Measurements from ENCODE around the gene JPT1.
"Not testable (repeated sequence)": the region's sequence is repeated elsewhere in the genome, so short reads cannot be mapped to it uniquely, and the experiment has no call there.

Gene JPT1, protein sequence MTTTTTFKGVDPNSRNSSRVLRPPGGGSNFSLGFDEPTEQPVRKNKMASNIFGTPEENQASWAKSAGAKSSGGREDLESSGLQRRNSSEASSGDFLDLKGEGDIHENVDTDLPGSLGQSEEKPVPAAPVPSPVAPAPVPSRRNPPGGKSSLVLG

DNA sequence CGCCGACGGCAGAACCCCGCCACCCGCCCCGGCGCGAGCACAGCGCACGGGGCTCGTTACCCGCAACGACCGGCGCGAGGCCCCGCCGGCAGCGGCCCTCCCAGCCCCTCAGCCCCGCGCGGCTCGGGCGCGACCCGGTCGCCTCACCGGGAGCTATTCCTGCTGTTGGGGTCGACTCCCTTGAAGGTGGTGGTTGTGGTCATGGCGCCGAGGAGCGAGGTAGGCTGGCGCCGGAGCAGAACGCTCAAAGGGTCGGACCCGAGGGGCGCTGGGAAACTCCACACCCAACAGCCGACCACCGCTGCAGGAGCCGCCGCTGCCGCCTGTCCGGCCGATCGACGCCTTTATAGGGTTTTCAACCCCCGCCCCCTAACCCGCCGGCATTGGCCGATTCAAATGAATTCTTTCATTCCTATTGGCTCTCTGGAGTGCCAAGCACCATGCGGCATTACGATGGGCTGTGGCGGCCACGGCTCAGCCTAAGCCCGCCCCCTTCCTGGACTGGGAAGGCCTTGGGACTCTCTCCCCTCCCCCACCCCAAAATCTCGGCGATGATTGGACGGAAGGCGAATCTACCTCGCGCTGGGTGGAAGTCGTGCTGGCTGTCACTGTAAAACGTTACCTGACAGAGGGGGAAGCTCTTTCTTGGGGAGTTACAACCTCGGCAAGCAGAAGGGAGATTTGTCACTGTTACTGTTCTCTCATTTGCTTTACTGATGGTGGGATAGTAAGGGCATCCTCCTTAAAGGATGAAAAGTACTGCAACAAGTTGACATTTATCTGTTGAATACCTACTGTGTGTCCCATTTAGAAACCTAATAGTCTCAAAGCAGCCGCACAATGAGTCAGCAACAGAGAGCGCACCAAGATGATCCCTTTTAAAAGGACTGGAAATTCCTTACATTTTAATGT, at the start of gene JPT1:
Gene JPT1, minus strand, starts transcription at position 318 of the 912 bp plus-strand sequence. Its CDS starts 115 bp downstream, at position 203.
- DNase-seq = peak; percentile 90

DNA sequence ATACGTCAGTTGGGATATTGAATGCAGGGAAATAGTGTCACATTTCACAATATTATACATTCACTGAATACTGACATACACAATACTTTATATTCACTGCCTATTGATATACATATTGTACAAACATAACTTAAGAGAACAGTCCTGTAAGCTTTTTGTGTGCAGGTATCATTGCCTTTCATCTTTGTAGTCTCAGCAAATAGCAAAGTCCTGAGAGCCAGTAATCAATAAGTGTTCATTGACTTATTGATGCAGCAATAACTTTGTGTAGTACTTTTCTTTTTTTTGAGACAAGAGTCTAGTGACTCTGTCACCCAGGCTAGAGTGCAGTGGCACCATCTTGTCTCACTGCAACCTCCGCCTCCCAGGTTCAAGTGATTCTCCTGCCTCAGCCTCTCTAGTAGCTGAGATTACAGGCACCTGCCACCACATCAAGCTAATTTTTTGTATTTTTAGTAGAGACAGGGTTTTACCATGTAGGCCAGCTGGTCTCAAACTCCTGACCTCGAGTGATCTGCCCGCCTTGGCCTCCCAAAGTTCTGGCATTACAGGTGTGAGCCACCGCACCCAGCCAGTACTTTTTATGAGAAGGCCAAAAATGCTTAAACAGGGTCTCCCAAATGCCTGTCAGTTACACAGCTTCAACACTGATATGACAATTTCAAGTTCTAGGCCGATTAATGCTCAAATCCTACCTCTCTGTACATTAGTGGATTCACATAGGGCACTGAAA, 45.7 kb upstream of the JPT1 start:
- no peak for DNase-seq

DNA sequence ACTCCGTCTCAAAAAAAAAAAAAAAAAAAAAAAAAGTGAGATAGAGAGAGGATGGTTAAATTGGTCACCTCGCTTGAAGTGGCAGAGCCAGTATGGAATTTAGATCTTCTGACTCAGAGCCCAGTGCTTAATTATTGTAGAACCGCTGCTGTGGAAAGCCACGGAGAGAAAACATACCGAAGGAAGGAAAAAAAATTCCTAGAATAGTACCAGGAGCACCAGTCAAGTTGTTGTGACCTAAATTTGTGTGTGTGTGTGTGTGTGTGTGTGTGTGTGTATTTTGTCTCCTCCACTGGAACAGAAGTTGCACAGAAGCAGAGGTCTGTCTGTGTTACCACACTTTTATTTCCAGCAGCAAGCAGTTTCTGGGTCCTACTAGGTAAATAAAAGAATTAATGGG, 40.6 kb upstream of the JPT1 start:
- DNase-seq = no peak

DNA sequence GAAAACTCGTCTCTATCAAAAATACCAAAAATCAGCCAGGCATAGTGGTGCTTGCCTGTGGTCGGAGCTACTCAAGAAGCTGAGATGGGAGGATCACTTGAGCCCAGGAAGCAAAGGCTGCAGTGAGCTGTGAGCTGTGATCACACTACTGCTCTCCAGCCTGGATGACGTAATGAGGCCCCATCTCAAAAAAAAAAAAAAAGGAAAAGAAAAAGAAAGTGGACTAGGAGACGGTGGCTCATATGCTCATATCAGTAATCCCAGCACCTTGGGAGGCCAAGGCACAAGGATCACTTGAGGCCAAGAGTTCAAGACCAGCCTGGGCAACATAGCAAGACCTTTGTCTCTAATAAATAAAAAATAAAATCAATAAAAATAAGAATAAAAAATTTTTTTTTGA, 37.3 kb upstream of the JPT1 start:
- no peak for DNase-seq

DNA sequence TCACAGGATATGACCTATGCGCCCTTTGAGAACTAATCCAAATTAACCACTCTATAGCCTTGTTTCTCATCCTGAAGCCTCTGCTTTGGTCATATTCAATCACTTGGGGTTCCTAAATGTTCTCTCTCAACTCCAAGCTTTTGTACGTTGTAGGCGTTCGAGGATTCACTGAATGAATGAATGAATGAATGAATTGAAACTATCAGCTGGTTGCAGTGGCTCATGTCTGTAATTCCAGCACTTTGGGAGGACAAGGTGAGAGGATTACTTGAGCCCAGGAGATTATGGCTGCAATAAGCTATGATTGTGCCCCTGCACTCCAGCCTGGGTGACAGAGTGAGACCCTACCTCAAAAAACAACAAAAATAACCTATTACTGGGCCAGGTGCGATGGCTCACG, 34.3 kb upstream of the JPT1 start:
- no peak for DNase-seq

DNA sequence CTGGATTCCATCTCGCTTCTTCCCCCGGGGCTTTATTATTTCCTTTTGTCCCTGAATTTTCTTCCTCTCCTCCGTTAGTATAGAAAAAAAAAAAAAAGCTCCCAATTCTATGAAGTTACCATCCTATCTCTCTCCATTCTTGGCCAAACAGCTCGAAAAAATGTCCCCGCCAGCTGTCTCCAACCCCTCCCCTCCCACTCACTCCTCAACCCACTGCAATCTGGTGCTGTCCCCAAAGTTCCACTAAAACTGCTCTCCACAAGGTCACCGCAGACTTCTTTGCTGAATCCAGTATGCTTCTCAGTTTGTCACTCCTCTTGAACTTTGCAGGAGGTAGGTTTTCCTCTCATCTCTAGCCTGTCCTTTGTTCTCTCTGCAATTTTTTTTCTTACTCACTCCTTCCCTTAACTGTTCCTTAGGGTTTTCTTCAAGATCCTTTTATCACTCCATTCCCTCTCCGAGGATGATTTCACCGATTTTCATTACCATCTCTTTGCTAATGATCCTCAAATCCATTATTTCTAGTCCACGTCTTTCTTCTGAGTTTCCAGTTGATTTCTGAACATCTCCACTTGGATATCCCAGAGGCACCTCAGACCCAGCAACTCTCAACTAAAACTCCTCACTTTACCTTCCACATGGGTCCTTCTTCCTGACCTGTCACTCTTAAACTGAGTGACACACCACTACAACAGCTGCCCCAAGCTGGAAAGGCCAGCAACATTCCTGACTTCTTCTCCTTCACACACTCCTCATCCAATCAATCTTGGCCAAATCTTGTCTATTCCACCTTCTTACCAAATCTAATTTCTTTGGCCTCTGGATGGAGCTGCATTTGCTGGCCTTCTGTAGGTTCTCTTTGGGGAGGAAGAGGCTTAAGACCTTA, 29.9 kb upstream of the JPT1 start:
- DNase-seq = no peak

DNA sequence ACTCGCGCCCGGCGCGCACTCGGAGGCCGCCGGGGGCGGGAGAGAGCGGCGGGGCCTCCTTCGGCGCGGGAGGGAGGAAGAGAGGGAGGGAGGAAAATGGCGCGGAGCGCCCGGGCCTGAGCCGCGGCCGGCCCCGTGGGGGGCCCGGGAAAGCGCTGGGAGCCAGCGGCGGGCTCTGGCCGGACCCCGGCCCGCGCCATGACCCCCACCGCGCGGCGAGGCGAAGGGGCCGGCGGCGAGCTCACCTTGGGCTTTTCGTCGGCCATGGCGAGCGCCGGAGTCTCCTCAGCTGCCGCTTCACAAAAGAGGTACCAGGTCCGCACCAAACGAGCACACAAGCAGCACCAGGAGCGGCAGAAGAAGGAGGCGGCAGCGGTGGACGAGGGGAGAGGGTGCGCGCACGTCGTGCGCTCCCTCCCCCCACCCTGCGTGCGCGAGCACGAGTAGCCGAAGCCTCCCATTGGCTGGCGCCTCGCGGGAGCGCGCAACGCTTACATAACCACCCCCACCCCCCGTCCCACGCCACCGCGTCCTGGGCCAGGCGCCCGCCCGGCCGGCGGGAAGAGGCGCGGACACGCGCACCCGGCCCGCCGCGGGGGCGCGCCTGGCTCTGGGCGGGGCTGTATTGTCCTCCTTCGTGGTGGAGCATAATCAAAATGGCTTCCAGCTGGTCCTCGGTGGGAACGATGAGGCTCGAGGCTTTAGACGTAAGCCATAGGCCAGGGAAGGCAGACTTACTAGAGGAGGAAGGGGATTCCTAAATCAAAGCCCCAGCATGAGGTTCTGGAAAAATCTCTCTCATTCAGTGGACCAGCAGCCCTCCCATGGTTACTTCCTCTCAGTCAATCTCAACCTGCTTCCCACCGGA, 28.5 kb upstream of the JPT1 start, which contains the start of gene SUMO2:
Gene SUMO2, minus strand, starts transcription at position 391 of the 868 bp plus-strand sequence. Its CDS starts 125 bp downstream, at position 266.
- peak; percentile 72 for DNase-seq

DNA sequence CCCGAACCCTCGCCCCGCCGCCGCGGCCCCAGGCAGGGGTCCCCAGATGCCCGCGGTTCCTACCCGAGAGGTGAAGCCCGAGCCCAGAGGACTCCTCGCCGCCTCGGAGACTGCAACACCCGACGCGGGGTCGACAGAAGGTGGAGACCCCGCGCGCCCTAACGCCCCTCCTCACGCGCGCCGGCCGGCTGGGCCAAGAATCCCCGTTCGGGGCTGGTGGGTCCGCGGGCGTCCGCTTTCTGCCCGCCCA, 27.9 kb upstream of the JPT1 start:
- DNase-seq = no peak

DNA sequence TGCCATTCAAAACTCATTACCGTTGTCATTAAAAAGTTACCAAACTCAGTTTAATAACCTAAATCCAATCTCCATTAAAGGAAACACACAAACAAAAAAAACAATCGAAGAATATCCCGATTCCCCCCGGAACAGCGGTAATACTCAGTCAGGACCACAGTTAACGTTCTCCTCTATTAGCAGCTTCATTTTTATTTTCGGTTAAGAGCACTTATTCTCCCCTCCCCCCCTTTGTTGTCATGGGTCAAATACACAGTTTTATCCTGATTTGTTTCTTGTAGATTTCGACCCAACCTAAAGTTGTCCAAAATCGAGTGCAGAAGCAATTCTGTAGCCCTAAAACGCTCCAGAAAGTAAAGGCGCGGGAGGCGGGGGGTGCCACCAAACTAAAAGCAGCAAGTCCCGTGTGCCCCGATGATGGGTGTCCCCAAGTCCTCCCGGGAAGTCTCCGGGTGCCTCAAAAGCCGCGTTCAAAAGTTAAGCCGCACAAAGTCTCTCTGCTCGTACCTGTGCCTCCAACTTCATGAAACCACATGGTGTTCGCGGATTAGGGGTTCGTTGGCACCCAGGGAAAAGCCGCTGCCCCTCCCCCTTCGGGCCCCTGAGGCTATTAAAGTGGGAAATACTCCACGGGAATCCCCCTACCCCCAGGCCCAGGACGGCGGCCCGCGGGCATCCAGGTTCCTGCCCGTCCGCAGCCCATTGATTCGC, 27.5 kb upstream of the JPT1 start:
- DNase-seq = no peak

DNA sequence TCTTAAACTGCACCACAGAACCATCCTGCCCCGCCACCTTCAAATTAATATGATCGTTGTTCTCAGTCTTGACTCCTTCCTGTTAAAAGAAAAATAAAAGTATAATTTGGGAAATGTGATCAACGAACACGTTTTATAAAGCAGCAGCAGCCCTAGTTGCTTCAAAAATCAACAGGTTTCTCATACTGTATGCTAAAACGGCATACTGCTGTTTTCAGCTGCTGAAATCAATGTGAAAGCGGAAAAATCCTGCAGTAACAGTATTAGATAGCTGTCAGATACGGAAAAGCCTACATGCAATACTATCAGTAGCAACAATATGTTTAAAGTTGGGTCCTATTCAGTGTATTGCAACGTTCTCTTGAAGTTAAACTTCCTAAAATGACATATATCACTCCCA, 26.8 kb upstream of the JPT1 start:
- no peak for DNase-seq

DNA sequence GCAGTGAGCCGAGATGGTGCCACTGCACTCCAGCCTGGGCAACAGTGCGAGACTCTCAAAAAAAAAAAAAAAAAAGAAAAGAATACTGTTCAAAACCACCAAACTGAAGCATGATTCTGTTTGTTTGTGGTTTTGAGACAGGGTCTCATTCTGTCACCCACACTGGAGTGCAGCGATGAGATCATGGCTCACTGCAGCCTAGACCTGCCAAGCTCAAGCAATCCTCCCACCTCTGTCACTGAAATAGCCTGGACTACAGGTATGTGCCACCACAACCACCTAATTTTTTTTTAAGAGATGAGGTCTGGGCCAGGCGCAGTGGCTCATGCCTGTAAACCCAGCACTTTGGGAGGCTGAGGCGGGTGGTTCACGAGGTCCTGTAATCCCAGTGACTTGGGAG, 24.1 kb upstream of the JPT1 start:
- DNase-seq = no peak

DNA sequence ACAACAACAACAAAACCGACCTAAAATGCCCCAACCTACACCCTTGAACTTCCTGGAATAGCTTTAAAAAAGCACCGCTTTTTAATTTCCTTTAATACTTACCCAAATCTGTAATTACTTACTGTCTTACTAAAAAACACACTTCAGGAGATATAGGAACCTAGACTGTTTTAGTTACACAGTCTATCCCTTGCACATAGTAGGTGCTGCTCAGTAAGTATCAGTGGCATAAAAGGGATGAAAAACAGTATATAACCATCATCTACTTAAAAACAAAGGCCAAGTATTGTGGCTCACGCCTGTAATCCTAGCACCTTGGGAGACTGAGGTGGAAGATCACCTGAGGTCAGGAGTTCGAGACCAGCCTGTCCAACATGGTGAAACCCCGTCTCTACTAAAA, 22.3 kb upstream of the JPT1 start:
- no peak for DNase-seq

DNA sequence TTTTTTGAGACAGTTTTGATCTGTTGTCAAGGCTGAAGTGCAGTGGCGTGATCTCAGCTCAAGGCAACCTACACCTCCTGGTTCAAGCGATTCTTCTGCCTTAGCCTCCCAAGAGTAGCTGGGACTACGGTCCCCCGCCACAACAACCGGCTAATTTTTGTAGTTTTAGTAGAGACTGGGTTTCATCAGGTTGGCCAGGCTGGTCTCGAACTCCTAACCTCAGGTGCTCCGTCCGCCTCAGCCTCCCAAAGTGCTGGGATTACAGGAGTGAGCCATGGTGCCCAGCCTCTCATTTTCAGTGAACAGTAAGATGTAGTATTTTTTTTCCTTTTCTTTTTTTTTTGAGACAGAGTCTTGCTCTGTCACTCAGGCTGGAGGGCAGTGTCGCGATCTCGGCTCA, 20.7 kb upstream of the JPT1 start:
- no peak for DNase-seq

DNA sequence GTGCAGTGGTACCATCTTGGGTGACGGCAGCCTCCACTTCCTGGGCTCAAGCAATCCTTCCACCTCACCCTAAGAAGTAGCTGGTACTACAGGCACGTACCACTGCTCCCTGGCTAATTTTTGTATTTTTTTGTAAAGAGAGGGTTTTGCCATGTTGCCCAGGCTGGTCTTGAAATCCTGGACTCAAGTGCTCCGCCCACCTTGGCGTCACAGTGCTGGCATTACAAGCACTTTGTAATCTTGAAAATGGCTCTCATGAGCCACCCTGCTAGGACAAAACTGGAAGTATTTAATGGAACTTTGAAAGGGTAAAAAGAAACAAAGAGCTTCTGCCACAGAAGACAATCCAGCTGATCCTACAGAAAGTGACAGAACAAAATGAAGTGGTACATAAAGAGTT, 19.2 kb upstream of the JPT1 start:
- DNase-seq = no peak

DNA sequence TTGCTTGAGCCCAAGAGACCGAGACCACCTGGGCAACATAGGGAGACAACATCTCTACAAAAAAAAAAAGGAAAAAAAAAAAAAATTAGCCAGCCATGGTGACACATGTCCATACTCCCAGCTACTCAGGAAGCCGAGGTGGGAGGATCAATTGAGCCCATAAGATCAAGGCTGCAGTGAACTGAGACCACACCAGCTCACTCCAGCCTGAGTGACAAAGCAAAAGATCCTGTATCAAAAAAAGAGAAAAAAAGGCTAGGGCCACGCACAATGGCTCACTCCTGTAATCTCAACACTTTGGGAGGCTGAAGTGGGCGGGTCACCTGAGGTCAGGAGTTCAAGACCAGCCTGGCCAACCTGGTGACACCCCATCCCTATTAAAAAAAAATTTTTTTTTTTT, 14.7 kb upstream of the JPT1 start:
- no peak for DNase-seq

DNA sequence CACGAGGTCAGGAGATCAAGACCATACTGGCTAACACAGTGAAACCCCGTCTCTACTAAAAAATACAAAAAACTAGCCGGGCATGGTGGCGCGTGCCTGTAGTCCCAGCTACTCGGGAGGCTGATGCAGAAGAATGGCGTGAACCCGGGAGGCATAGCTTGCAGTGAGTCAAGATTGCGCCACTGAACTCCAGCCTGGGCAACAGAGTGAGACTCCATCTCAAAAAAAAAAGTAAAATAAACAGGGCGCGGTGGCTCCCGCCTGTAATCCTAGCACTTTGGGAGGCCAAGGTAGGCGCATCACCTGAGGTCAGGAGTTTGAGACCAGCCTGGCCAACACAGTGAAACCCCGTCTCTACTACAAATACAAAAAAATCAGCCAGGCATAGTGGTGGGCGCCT, 10.3 kb upstream of the JPT1 start:
- not testable (repeated sequence) for DNase-seq

DNA sequence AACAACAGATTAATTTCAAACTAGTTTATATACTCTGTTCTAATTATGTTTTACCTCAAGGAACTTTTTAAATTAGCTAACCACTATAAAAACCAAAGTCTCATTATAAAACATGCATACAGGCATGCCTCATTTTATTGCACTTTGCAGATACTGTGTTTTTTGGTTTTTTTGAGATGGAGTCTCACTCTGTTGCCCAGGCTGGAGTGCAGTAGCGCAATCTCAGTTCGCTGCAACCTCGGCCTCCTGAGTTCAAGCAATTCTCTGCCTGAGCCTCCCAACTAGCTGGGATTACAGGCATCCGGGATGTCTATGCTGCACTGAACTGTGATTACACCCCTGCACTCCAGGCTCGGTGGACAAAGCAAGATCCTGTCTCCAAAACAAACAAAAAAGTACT, 8.8 kb upstream of the JPT1 start:
- DNase-seq = no peak

DNA sequence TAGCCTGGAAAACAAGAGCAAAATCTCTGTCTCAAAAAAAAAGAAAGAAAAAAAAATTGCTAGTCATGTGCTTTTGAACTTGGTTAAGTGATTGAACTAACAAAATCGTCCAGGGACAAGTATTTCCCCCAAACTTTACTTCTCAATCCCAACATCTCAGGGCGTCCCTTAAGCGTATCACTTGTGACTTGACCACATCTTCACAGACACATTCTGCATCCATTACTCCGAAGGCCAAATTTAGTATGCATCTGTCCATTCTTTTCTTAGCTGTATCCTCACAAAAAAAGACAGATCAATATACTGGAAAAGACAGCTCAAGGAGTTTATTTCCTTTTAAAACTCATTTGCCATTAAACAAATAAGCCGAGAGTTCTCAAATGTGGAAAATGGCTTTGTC, 5.9 kb upstream of the JPT1 start:
- no peak for DNase-seq

DNA sequence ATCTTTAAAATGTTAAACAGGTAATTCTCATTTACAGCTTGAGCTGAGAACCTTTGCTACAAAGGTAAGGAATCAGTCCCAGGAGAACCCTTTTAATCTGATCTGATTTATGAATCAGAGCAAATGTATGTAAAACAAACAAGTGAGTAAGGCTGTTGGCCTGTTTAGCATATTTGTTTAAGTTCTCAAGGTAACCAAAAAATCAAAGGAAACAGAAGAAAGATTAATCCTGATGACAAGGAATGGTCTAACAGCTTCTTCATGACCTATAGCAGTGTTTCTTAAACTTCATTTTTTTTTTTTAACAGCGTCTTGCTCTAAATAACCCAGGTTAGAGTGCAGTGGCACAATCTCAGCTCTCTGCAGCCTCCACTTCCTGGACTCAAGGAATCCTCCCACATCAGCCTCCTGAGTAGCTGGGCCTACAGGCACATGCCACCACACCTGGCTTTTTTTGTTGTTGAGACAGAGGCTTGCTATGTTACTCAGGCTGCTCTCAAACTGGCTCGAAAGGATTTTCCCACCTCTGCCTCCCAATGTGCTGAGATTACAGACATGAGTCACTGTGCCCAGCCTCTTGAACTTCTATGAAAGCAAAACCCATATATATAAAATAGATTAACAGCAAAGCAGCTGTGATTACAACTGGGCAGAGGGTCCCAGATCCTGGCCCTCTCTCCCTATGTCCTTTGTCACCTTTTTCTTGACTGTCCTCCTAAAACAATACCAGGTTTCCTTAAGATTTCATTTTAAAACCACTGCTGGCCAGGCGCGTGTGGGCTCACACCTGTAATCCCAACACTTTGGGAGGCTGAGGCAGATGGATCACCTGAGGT, 5.1 kb upstream of the JPT1 start:
- DNase-seq = no peak

DNA sequence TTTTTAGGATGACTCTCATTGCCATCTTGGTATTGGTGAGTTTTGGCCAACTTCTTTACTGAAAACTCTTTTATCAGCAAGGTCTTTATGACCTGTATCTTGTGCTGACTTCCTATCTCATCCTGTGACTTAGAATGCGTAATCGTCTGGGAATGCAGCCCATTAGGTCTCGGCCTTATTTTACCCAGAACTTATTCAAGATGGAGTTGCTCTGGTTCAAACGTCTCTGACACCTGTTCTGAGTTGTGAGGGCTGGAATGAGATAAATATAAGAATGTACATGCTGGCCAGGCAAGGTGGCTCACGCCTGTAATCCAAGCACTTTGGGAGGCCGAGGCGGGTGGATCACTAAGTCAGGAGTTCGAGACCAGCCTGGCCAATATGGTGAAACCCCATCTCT, 4.2 kb upstream of the JPT1 start:
- not testable (repeated sequence) for DNase-seq
